Hindlimb muscle (tissue), 1 donor: ENCODE measurements around the gene CNTROB. TPM values are rescaled to one million over a fixed set of nuclear protein-coding genes. Genes with fewer than 3 reads are reported as not detected.
"Not testable (repeated sequence)": the region's sequence is repeated elsewhere in the genome, so short reads cannot be mapped to it uniquely, and the experiment has no call there.

Experiments used
- DNase-seq: peaks from one replicate; pipeline ENCODE4 v3.0.0-alpha.2; 2013
- polyA plus RNA-seq: library from polyadenylated mRNA; unstranded; fragments of 120-200 nt; gene quantifications from one replicate; pipeline ENCODE4 v1.2.1, GENCODE V29; 2013; ENCODE audit not compliant: insufficient read length

The CNTROB gene
- polyA plus RNA-seq, 1 donor, result 31.0 TPM

GRCh38 chr17:7946441-7946840, 14.4 kb downstream of the CNTROB start:
- no peak for DNase-seq

DNA sequence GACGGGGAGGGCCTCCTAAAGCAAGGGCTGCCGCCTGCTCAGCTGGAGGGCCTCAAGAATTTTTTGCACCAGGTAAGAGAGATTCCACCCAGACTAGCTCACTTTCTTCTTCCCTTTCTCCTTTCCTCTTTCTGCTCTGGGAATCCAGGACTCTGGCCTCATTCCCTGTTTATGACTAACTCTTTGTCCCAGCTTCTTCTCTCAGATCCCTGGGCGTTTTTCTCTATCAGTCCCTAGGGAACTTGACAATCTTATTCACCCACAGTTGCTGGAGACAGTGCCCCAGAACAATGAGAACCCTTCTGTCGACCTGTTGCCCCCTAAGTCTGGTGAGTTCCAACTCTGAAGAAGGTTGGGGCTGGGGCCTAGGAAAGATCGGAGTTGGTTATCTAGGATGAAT, 15.6 kb downstream of the CNTROB start:
- no peak for DNase-seq

- no peak for DNase-seq
These were observed 18.6 kb downstream of the CNTROB start for GRCh38 chr17:7950578-7950977.

DNA sequence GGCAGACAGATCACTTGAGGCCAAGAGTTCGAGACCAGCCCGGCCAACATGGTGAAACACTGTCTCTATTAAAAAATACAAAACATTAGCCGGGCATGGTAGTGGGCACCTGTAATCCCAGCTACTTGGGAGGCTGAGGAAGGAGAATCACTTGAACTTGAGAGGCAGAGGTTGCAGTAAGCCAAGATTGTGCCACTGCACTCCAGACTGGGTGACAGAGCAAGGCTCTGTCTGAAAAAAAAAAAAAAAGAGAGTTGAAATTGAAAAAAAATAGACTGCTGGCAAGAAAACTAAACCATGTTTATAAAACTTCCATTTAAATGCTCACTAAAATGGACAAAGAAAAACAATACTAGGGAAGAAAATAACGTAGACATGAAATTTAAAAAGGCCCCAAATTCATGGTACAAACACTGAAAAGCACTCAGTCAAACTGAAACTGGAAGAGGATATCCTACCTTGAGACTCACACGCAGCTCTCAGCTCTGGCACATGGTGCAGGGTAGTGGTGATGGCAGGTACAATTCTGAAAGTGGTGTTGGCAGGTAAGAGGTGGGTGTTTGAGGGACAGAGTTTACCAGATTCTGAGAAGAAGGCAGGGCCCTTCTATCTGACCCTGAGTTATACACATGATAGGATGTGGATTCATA, 19.3 kb downstream of the CNTROB start:
- DNase-seq, result no peak

DNA sequence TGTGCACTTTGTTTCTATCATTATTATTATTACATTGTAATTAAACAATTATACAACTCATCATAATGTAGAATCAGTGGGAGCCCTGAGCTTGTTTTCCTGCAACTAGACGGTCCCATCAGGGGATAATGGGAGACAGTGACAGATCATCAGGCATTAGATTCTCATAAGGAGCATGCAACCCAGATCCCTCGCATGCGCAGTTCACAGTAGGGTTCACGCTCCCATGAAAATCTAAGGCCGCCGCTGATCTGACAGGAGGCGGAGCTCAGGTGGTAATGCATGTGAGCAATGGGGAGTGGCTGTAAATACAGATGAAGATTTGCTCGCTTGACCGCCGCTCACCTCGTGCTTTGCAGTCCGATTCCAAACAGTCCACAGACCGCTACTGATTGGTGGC, 21.3 kb downstream of the CNTROB start:
- not testable (repeated sequence) for DNase-seq

DNA sequence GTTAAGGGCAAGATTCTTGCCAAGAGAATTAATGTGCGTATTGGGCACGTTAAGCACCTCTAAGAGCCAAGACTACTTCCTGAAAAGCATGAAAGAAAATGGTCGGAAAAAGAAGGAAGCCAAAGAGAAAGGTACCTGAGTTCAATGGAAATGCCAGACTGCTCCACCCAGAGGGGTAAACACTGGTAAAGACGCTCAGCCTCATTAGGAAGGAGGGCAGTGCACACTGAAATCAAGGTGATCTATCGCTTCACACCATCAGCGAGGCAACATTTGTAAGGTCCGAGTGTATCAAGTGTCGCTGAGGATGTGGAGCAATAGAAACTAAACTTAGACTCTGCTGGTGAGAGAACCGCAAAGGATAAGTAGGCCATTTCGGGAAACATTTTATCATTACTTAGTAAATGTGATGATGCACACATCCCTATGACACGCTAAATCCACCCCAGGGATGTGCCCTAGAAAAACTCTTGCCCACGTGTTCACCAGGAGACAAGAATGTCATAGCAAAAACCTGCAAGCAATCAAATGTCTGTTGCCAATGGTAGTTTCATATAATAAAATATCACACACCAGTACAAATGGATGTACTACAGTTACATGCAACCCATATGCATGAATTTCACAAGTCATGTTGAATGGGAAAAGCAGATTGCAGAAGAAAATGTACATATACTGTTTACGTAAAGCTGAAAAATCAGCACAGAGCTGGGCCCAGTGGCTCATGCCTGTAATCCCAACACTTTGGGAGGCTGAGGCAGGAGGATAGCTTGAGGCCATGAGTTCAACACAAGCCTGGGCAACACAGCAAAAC, 23.6 kb downstream of the CNTROB start:
- no peak for DNase-seq

DNA sequence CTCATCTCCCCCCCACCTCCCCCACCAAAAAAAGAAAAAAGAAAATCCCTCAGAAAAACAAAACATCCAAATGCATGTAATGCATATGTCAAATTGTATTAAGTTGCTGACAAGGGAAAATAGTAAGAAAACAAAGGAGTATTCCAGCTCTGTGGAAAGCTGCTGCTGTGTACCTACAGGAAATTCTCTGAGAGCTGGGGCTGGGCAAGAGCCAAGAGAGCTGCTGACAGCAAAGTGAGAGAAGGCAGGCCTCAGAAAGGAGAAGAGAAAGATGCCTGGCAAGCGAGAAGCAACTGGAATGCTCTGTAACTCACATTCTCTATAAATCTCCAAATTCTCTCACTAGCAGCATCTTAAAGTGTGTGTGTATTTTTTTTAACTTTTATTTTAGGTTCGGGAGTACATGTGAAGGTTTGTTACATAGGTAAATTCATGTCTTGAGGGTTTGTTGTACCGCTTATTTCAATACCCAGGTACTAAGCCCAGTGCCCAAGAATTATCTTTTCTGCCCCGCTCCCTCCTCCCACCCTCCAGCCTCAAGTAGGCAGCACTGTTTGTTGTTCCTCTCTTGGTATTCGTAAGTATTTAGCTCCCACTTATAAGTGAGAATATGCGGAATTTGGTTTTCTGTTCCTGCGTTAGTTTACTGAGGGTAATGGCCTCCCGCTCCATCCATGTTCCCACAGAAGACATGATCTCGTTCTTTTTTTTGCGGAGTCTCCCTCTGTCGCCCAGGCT, 24.4 kb downstream of the CNTROB start:
- DNase-seq, result peak; percentile 59

DNA sequence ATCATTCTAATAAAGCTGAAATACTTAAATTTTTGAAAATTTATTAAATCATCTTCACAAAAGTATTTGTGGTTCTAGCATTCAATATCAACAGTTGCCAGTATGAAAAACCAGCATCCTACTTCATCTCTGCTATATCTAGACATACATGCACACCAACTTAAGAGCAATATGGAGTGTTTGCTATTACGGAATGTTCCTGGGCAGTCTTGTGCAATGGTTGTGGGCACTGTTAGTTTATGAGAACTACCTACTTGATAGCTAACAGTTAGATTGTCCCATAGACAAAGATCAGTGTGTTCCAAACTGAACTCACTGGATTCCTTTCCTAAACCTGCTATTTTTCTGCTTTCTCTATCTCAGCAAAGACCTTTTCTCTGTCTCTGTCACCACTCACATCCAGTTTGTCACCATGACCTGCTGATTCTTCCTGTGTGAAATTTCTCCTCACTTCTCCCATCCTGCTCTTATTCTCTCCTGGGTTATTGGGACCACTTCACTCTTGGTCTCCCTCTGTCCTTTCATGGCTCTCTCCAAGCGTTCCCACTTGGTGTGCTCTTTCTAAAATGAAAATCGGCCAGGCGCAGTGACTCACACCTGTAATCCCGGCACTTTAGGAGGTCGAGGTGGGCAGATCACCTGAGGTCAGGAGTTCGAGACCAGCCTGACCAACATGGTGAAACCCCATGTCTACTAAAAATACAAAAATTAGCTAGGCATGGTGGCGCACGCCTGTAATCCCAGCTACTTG, 27.7 kb downstream of the CNTROB start:
- no peak for DNase-seq

DNA sequence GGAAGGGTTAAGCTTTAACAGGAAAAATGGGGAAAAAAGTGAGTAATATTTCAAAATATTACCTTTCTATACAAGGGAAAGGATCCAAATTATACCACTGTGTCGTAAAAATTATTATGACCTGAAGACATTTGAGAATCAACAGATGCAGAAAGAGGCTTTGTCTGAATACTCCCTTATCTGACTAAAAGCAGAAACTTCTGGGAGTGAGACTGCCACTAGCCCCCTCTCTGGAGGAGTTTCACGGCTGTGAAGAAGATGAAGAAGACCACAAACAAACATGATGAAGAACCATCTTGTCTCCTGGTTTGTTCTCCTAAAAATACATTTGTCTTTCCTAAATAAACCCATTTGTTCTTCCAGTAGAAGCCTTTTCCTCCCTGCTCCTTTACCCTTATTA, 29.4 kb downstream of the CNTROB start:
- no peak for DNase-seq

GRCh38 chr17:7967751-7968150, 35.7 kb downstream of the CNTROB start:
- DNase-seq, result no peak

DNA sequence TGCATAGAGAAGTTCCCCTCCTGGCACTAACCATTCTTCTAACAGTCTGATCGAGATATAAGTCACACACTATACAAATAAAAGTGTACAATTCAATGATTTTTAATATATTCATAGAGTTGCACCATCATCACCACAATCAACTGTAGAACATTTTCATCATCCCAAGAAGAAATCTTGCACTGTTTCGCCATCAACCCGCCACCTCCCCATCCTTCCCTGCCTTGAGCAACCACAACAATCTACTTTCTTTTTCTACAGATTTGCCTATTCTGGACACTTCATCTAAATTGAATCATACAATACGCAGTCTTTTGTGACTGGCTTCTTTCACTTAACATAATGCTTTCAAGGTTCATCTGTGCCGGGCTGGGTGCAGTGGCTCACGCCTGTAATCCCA, 37.4 kb downstream of the CNTROB start:
- DNase-seq, result no peak

DNA sequence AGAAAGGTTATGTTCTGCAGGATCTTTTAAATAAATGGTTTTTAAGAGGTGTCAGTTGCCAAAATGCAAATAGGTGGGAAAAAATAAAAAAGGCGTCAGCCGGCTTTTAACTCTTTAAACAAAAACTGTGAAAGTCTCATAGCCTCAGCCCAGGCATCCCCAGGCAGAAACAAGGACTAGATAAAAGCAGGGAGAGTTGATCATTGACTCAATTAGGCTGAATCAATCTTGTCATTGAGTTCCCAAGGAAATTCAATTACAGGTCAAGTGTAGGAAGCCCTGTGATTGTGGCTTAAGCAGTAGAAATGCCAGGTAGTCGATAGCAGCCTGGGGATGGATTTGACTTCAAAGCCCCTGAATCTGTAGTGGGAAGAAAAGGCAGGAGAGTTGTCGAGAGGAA, 39.6 kb downstream of the CNTROB start:
- no peak for DNase-seq

DNA sequence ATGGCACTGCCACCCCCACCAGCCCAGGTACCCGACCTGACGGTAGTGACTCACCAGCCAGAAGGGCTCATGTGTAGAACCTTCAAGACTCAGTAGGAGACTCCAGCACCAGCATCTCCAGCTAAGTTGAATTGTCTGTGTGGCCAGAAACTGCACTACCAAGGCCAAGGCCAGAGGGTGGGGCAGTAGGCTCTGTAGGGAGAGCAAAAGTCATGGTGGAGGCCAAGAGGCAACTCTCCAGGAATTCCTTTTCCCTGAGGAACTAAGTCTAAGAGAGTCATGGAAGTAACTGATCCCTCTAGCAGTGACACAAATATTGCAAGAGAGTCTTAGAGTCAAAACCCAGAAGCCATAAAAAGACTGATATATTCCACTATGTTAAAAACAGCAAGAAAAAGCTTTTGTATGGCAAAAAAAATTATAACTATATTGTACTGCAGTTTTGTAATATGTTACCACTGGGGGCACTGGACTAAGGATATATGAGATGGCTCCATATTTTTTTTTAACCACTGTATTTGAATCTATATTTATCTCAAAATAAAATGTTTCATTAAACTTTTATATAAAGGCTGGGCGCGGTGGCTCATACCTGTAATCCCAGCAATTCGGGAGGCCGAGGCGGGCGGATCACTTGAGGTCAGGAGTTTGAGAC, 40.3 kb downstream of the CNTROB start:
- DNase-seq, result no peak

- DNase-seq, result no peak
These were observed 42.7 kb downstream of the CNTROB start for GRCh38 chr17:7974638-7975131.

- DNase-seq, result no peak
These were observed 45.0 kb downstream of the CNTROB start for GRCh38 chr17:7977039-7977438.

- DNase-seq, result no peak
These were observed 45.8 kb downstream of the CNTROB start for GRCh38 chr17:7977805-7978204.

- no peak for DNase-seq
These were observed 50.2 kb downstream of the CNTROB start for GRCh38 chr17:7982173-7982572.

DNA sequence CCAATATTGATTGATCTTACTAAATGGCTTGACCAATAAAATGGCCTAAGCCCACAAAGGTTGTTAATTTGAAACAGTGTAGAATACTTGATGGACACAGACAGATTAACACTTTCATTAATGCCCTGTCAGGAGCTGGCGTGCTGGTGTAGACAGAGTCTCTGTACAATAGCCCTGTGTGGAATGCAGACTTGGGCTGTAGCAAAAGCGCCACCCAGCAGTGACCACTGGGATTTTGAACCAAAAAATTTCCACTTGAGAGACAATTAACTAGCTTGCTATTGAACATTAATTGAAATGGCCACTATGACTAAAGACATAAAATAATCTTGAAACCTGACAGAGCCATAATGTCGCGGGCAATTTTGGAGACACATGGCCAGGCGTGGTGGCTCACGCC, 50.7 kb downstream of the CNTROB start:
- no peak for DNase-seq

DNA sequence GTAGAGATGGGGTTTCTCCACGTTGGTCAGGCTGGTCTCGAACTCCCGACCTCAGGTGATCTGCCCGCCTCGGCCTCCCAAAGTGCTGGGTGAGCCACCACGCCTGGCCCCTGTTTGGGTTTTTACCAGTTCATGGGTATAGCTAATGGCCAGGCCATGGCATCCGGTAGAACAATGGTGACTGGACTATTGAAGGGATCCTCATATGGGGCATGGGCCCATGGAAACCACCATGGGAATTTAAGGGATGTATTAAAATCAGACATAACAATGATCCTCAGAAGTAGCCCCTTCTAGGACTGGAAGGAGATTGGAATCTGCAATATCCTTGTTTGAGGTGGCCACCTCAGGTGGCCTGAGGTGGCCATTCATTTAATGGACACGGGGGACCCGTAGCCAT, 52.9 kb downstream of the CNTROB start:
- no peak for DNase-seq

DNA sequence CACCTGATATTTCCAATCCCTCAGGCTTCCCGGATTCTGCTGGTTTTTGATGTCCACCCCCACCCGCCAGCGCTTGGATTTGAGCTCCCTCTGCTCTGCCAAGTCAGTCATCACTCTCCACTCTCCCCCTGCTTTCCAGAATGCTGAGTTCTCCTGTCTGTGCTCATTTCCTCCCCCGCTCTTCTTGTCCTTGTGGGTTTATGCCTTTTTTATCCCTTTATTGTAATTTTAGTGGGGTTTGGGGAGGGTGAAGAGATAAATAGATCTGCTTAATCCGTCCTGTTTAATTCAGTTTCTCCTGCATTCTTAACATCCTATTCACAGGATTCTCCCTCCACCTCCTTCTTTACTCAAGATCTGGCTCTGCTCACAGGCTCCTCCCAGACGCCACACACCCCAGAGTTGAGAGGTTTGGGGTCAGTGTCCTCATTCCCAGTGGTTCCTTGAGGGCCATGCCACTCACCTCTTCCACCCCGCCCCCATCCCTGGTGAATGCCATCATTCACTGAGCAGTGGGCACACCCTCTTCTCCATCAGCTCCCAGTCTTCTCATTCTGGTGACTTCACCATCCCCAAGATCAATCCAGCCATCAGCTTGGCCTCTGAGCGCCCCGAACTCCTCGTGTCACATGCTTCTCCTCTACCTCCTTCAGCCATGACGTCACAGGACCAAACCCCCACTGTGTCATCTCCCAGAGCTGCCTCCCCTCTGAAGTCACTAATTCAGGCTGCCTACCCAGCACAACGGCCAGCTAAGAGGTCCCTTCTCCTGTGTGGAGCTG, 55.3 kb downstream of the CNTROB start:
- DNase-seq, result peak; percentile 45

DNA sequence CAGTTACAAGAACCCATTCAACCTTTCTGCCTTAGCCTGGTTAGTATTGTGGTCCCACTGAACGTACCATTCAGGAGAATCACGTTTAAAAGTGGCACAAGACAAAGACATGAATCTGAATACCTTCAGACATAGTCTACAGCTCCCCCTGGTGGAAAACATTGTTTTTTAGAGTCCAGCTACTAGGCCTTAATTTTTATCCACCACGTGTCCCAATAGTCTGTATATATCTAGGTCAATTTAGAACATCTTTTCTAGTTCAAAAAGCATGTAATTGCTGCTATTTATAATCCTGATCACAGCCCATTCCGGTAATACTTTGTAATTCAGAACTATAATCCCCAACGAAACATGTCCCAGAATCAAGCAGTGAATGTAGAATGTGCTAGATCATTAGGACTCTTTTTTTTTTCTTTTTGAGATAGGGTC, 56.8 kb downstream of the CNTROB start:
- peak; percentile 85 for DNase-seq
